Limb (tissue), 2 donors: ENCODE measurements around the gene OPRM1.

Experiments
- DNase-seq, 2 donors: peaks; one replicate each; pipeline ENCODE4 v3.0.0-alpha.2; 2016; ENCODE audit errors: extremely low spot score in 2 of 2

The OPRM1 gene

DNA sequence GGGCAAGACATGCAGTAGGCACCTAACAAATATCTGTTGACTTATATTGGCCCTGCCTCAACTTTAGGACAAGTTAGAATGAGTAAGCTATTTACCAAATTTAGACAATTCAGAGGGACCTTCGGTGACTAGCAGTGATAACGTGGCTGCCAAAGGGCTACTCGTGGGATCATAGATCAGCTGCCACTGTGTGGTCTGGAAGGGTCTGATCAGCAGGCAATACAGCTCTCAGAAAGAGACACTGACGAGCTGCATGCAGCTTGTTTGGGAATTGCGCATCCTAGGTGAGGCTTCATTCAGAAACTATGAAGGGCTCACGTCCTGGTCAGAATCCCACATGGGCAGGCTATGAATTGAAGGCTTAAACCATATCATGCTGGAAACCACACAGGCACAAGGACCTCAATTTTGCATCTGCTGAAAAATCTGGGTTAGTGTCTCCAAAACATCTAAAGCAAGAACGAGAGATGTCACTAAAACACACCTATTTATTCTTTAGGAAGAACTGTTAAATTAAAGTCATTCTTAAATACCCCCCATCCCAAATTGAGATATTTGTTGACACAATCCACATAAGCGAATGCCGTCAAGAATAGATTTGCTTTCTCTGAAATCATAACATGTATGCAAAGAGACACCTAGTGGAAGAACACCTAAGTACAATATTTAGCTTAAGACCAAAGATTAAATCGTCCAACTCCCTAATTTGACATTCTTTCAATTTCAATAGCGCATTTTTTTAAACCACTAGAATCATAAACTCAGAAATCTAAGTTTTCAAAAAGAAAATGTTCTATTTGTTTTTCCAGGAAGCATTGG is 238.0 kb downstream of the OPRM1 start:
- DNase-seq: peak in 1 of 2 donors; percentile 66

DNA sequence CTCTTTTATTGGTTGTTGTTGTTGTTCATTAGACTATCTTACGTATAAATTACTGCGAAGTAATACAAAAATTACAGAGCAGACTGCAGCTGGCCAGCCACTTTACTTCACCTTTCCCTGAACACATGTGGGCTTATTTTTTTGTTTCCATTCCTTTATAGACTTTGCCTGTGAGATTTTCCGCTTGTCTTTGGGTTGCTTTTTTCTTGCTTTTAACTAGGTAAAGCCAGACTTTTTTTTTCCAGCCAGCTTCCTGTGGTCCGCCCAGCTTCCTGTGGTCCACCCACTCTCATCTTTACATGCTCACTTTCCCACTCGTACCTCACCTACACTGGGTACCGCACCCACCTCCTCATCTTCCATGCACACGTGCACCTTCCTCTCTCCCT is 238.6 kb downstream of the OPRM1 start:
- no peak for DNase-seq

DNA sequence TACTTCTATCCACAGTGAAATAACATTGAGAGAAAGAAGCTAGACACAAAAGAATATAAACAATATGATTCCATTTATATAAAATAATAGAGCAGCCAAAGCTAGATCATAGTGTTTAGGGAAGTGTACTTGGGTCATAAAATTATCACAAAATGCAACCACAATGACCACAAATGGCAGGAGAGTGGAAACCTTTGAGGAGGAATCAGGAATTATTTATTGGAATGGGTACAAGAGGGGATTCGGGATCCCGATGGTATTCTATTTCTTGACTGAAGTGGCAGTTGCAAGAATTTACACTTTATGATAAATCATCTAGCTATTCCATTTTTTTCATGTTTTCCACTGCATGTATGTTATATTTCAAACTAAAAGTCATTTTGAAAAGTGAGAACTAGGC is 241.5 kb downstream of the OPRM1 start:
- no peak for DNase-seq

DNA sequence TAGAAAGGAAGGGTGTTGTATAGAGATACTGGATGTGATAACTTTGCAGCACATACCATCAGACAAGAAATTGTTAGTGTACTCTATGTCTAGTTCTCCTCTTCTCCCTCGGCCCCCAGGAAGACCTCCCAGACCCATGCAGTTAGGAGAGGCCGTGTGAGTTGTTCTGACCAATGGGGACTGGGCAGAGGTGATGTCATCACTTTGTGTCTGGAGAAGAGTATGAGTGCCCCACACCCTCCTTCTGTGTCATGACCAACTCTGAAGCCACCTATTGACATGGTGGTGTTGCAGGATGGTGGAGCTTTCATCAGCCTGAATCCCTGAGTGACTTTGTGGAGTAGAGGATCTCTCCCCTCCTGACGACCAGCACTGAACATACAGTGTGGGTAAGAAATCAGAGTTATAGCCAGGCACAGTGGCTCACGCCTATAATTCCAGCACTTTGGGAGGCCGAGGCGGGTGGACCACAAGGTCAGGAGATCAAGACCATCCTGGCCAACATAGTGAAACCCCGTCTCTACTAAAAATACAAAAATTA is 245.3 kb downstream of the OPRM1 start:
- DNase-seq: no peak

DNA sequence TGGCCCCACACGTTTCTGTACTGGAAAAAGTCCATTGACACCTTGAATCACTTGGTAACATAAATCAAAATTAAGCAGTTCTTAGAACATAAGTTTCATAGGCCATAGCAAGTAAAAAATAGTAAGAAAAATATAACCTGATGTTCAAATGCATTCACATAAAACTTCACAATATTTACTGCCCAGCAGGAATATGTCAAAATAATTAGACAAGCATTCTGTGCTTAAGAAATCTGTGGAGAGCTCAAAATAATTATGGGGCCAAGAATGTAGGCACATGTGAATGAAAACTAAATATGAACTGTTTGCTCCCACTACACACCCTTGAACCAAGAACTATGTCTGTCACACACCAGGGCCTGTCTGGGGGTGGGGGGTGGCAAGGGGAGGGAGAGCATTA is 246.8 kb downstream of the OPRM1 start:
- no peak for DNase-seq

DNA sequence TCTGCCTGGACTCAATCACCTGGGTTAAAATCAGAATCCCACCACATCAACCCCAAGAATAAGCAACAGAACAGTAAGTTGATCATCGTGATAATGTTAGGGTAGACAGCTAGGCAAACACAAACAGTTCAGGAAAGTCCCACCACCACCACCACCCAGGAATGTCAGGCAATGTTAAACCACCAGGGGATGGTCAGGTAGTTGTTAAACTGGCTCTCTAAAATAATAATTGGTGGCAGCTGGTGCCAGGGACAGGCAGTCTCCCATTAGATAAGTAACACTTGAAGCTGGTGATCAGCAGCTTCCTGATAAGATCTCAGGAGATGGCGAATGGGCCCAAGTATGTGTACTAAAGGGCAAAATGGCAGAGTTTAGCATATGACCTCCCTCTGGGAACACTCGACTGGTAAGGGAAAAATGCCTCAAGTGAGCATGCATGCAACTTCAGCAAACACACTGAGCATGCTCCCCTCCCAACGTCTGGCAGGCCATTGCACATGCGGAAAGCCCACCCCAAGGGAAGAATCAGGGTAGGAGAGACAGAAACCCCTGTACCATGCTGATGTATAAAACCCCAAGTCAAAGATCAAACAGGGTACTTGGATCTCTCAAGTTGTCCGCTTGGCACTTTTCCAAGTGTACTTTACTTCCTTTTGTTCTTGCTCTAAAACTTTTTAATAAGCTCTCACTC is 250.9 kb downstream of the OPRM1 start:
- DNase-seq: no peak

DNA sequence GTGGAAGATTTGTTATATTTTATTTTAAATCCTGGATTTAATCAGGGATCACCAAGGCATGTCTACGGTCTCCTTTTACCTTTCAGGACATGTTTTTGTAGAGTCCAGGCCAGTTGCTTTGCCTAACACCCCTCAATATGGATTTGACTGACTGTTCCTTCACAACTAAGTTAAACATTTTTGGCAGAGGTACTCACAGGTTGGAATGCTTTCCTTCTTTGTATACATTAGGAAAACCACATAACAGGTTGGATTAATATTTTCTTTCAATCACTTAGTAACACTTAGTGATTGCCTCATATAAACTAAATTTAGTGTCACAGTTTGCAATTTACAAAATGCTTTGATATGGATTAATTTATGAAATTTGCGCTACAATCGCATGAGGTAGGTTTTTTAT is 253.0 kb downstream of the OPRM1 start:
- no peak for DNase-seq

DNA sequence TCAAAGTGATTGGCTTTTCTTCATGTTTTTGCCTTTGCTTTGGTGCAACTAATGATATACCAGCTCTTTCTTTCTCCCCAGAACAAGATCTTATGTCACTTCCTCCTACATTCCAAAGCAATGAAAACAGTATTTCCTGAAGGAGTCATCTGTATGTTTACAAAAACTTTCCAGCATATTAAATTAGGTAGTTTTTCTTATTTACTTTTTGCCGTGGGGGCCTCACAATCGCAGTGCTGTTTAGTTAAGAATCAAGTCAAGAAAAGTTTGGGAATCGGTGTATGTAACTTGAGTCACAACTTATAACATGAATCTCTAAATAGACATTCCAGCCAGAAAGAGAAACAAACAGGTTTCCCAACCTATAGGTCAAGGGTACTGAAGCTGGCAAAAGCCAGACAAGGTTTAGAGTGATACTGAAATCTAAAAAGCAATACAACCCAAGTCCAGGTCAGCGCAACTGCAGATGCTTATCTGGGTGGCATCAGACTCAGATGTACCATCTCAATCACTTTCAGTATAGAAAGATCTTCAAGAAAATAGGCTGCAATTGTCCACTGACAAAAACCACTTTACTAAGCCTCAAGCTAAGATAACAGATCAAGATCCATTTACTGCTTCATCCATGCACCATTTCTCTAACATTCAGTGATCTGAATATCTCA is 253.9 kb downstream of the OPRM1 start:
- no peak for DNase-seq

DNA sequence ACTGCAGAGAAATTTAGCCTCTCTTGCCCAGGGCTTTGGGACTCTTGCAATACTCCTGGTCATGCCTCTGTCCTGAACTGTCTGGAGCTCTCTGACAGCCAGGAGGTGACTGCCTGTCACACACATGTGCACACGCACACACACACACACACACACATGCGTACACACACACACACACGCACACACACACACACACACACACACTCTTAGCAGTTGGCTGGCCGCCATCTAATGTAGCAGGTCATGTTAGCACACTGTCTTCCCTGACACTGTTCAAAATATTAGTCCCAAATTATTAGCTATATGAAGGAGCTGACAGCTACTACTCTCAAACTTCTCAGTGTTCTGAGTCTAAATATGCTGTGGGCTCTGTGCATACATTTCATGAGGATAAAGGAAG is 256.7 kb downstream of the OPRM1 start:
- no peak for DNase-seq
